Fibroblast of mammary gland (primary cell): Measurements from ENCODE around the gene TSPEAR.

Experiments
- DNase-seq: peaks from one replicate; pipeline ENCODE4 v3.0.0-alpha.2; 2010; ENCODE audit warnings: low read depth
- H3K4me3 ChIP-seq: 2 replicates; pipeline ENCODE4 v1.5.1; 2011; ENCODE audit warnings: low read depth, mild to moderate bottlenecking, low read length, moderate library complexity; ENCODE audit not compliant: control insufficient read depth
- CTCF ChIP-seq: conservative IDR thresholded peaks from 2 replicates; pipeline ENCODE4 v1.5.1; 2011; ENCODE audit warnings: low read depth, low read length, inconsistent platforms; ENCODE audit not compliant: control insufficient read depth, insufficient read depth

Gene TSPEAR

DNA sequence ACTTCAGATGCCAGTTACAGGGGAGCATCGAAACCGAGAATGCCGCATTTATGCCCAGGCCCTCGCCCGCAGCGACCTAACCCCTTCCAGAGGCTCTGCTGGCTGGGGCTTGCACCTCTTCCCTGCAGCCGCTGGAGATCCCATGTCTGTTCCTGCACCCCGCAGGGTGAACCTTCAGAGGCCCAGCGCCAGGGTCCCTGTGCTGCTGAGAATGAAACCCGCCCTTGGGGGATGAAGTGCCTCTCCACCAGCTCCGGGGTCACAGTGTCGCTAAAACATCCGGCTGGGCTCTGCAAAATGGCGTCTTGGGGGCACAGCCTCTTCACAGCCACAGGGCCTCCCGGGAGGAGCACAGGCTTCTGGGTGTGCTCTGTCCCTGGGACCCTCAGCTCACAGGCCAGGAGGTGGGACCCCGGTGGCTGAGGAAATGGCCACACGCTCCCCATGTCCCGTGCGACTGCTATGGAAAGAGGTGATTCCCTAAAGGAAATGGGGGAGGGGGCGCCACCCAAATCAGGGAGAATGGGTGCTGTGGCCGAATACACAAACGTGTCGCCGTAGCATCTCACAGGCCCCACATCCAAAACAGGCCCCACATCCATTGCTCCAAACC is 39.9 kb upstream of the TSPEAR start:
- no peak for TF ChIP-seq CTCF
- DNase-seq, result no peak

GRCh38 chr21:44750675-44751025 is 39.3 kb upstream of the TSPEAR start:
- no peak overlapping the region for H3K4me3 ChIP-seq
- no peak for DNase-seq
- no peak for TF ChIP-seq CTCF

More for the DNA sequence above, 39.9 kb upstream of the TSPEAR start:
- no peak overlapping the region for H3K4me3 ChIP-seq

- DNase-seq, result no peak
- no peak overlapping the region for H3K4me3 ChIP-seq
Measured at GRCh38 chr21:44749759-44750674, 38.6 kb upstream of the TSPEAR start.

DNA sequence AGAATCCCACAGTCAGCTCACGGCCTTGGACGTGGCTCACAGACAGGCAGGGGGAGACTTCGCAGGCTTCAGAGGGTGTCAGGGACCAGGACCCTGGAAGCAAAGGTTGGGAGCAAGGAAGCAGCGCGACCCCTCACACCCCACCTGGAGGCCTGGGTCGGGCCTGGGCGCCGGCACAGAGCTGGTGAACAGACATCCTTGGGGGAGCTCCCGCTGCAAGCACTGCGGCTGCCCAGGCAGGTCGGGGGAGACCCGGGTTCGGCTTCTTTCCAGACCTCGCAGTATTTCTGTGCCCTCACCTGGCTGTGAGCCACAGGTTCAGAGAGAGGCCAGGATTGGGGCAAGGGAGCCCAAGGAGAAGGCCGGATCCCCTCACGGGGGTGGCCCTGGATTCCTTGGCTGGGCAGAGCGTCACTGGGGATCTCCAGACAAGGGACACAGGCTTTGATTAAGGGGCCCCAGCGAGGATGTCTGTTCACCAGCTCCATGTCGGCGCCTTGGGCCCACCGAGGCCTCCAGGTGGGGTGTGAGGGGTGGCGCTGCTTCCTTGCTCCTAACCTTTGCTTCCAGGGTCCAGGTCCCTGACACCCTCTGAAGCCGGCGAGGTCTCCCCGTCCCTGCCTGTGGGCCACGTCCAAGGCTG is 37.9 kb upstream of the TSPEAR start:
- H3K4me3 ChIP-seq, result no peak overlapping the region
- no peak for DNase-seq
- TF ChIP-seq CTCF, result no peak

More at GRCh38 chr21:44749759-44750674, 38.6 kb upstream of the TSPEAR start:
- TF ChIP-seq CTCF, result no peak

DNA sequence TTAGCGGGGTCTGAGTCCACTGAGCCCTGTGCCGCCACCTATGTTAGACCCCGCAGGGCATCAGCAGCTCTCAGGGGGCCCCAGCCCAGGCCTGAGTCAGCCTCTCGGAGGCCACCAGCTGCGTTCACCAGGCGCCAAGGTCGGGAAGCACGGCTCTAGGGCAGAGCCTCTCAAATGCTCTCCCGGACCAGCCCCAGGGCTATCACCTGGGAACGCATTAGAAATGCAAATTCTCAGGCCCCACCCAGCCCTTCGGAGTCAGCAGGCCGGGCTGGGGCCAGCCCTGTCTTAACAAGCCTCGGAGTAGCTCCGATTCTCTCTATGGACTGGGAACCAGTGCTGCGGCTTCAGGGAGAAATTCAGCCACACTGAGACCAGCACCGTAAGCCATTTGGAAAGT is 37.2 kb upstream of the TSPEAR start:
- H3K4me3 ChIP-seq, result no peak overlapping the region
- no peak for TF ChIP-seq CTCF
- no peak for DNase-seq

GRCh38 chr21:44742418-44743153 is 31.2 kb upstream of the TSPEAR start:
- TF ChIP-seq CTCF, result peak; percentile 16
- no peak for DNase-seq

More at GRCh38 chr21:44742418-44743153, 31.2 kb upstream of the TSPEAR start:
- H3K4me3 ChIP-seq, result no peak overlapping the region
